ENCODE measurements around the gene ERG. TPM values are rescaled to one million over a fixed set of nuclear protein-coding genes. Genes with fewer than 3 reads are reported as not detected.
A peak's percentile ranks its signal among the peaks of the same experiment; 100 is the strongest.

ERG gene
- total and polyA plus RNA-seq, 2 donors from 2014 or later = 6.6 to 29.6 TPM

- DNase-seq = peak in 3 of 5 donors; percentile 45 to 76 (median 75)
- no peak for TF ChIP-seq CTCF (IDR thresholded peaks at IDR 0.05; ENCODE audit: borderline replicate concordance, extremely low read depth, insufficient read depth)
- no peak for FAIRE-seq
- no peak overlapping the region for H3K9ac ChIP-seq (ENCODE audit: low read length in 3 of 3)
- H3K4me3 ChIP-seq (ENCODE audit: low read length in 3 of 3) = peak overlapping the region in 1 of 3 donors; percentile 13
- no peaks in the 10 kb centered on the region for H3K36me3 ChIP-seq (ENCODE audit: control insufficient read depth in 2 of 3, insufficient read depth in 3 of 3, low read length in 3 of 3)
- no peaks in the 10 kb centered on the region for H3K27me3 ChIP-seq (ENCODE audit: control insufficient read depth, insufficient read depth, low read length)
- intact Hi-C loops (cut with DNase I) = no loop called here
- H3K27ac ChIP-seq (ENCODE audit: low read depth in 2 of 2, low read length in 2 of 2) = peak overlapping the region in 1 of 2 donors; percentile 15
- peaks cover 2 to 9% (median 4%) of the 10 kb centered on the region in 3 donors for H3K4me1 ChIP-seq (ENCODE audit: control insufficient read depth in 2 of 3, insufficient read depth in 2 of 3, low read depth in 1 of 3, low read length in 3 of 3)
- no peaks in the 10 kb centered on the region for H3K9me3 ChIP-seq (ENCODE audit: control insufficient read depth in 2 of 3, insufficient read depth in 1 of 3, low read length in 3 of 3)
These were observed 146.2 kb downstream of the ERG start for GRCh38 chr21:38351961-38352521.

- Histone ChIP-seq H3K36me3 (ENCODE audit: control insufficient read depth in 2 of 3, insufficient read depth in 3 of 3, low read length in 3 of 3) (no peaks in the 10 kb centered on the region), H3K4me3 (ENCODE audit: low read length in 3 of 3) (no peak overlapping the region), H3K27ac (ENCODE audit: low read depth in 2 of 2, low read length in 2 of 2) (no peak overlapping the region), H3K9me3 (ENCODE audit: control insufficient read depth in 2 of 3, insufficient read depth in 1 of 3, low read length in 3 of 3) (no peaks in the 10 kb centered on the region), H3K27me3 (ENCODE audit: control insufficient read depth, insufficient read depth, low read length) (no peaks in the 10 kb centered on the region), H3K4me1 (ENCODE audit: control insufficient read depth in 2 of 3, insufficient read depth in 2 of 3, low read depth in 1 of 3, low read length in 3 of 3) (peaks cover 2 to 9% (median 4%) of the 10 kb centered on the region in 3 donors), H3K9ac (ENCODE audit: low read length in 3 of 3) (no peak overlapping the region)
- intact Hi-C loops (cut with DNase I) = no loop called here
- no peak for TF ChIP-seq CTCF (IDR thresholded peaks at IDR 0.05; ENCODE audit: borderline replicate concordance, extremely low read depth, insufficient read depth)
- FAIRE-seq (no peak), DNase-seq (no peak)
These were observed 146.9 kb downstream of the ERG start for GRCh38 chr21:38351176-38351959.

GRCh38 chr21:38350684-38351083 lies 147.6 kb downstream of the ERG start:
- Histone ChIP-seq H3K4me1 (ENCODE audit: control insufficient read depth in 2 of 3, insufficient read depth in 2 of 3, low read depth in 1 of 3, low read length in 3 of 3) (peaks cover 2 to 9% (median 4%) of the 10 kb centered on the region in 3 donors), H3K36me3 (ENCODE audit: control insufficient read depth in 2 of 3, insufficient read depth in 3 of 3, low read length in 3 of 3) (no peaks in the 10 kb centered on the region), H3K9ac (ENCODE audit: low read length in 3 of 3) (no peak overlapping the region), H3K9me3 (ENCODE audit: control insufficient read depth in 2 of 3, insufficient read depth in 1 of 3, low read length in 3 of 3) (no peaks in the 10 kb centered on the region), H3K27me3 (ENCODE audit: control insufficient read depth, insufficient read depth, low read length) (no peaks in the 10 kb centered on the region), H3K4me3 (ENCODE audit: low read length in 3 of 3) (no peak overlapping the region), H3K27ac (ENCODE audit: low read depth in 2 of 2, low read length in 2 of 2) (no peak overlapping the region)
- DNase-seq = no peak
- no peak for TF ChIP-seq CTCF (IDR thresholded peaks at IDR 0.05; ENCODE audit: borderline replicate concordance, extremely low read depth, insufficient read depth)
- intact Hi-C loops (cut with DNase I) = no loop called here
- no peak for FAIRE-seq
